ENCODE measurements around the gene CSTPP1.

DNA sequence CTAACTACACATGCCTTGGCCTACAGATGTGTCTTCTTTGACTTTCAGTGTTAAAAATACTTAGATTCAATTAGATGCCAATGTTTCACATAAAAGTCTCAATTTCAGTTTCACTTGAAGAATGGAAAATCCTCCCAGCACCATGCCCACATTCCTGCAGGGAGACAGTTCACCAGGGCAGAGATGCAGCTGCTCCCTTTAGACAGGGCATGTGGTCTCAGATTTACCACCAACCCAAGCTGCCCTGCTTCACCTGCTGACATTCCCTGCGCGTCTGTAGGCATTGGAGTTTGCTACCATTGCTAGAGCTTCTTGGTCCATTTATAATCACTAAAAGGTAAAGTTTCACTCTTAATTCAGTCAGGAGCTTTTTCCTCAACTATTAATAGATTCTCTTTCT is 126.2 kb downstream of the CSTPP1 start:
- TF ChIP-seq, protein P1, sequence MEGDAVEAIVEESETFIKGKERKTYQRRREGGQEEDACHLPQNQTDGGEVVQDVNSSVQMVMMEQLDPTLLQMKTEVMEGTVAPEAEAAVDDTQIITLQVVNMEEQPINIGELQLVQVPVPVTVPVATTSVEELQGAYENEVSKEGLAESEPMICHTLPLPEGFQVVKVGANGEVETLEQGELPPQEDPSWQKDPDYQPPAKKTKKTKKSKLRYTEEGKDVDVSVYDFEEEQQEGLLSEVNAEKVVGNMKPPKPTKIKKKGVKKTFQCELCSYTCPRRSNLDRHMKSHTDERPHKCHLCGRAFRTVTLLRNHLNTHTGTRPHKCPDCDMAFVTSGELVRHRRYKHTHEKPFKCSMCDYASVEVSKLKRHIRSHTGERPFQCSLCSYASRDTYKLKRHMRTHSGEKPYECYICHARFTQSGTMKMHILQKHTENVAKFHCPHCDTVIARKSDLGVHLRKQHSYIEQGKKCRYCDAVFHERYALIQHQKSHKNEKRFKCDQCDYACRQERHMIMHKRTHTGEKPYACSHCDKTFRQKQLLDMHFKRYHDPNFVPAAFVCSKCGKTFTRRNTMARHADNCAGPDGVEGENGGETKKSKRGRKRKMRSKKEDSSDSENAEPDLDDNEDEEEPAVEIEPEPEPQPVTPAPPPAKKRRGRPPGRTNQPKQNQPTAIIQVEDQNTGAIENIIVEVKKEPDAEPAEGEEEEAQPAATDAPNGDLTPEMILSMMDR (IDR thresholded peaks at IDR 0.05) = no peak
- TF ChIP-seq EZH2 (IDR thresholded peaks at IDR 0.05) (no peak), EZH2phosphoT487 (IDR thresholded peaks at IDR 0.05) (no peak)
